Activated CD4-positive, CD25-positive, alpha-beta regulatory T cell treated with anti-CD3 and anti-CD28 coated beads, Interleukin-2, amount 50 U/mL, for 72 hours (primary cell): ENCODE measurements around the gene RPGR.

ENCODE experiments used
- DNase-seq: peaks from one replicate; pipeline ENCODE4 v3.0.0; 2021

RPGR gene

DNA sequence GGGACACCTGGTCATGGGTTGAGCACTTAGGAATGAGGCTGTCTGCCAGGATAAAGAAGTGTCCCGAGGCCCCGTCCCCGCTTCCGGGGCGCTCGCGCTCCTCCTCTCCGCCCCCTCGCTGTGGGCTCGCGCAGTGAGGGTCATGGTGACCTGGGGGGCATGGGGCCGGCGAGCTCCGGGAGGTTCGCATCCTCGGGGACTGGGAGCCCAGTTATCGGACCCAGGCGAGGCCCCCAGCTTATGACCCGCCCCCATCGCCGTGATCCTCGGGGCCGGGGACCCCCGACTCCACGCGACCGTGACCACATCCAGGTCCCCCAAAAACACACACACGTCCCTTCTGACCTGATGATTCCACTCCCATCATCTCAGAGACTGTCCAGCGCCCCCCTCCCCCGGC is 71.3 kb downstream of the RPGR start:
- DNase-seq, result no peak

- no peak for DNase-seq
Observed at GRCh38 chrX:38249965-38250364, 77.3 kb downstream of the RPGR start.

DNA sequence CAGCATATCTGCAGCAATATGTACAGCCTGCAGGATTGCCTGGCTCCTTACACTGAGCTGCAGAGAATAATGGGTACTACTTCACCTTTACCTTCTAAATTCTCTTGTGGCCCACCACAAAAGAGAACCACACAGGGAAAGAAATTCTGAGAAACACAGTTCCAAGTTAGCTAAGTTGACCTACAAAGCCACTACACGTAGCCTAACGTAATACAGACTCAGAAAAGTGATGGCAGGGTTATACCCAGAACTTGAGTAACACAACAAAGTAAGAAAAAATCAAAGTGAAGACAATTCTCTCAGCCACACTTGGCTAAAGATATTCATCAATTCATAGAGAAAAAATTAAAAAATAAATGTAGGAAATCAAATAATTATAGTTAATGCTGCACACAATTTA is 80.3 kb downstream of the RPGR start:
- no peak for DNase-seq

DNA sequence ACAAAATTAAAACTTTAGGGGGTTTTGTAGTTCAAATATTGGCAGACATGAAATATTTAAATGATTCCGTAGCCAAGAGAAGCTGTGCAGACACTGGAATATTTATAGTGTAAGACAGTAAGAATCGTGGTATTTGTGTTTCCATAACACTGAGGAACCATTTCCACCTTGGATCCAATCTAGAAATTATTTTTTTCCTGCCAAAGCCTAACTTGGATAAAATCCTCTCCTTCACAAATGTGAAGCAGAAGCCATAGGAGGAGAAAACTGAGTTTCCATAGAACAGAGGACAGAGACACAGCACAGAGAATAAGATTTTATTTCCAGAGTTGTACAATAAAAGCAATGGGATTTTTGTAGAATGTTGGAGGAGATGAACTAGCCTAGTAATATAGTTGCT is 86.8 kb downstream of the RPGR start:
- DNase-seq, result no peak

GRCh38 chrX:38236901-38237615 is 90.3 kb downstream of the RPGR start:
- DNase-seq, result no peak

DNA sequence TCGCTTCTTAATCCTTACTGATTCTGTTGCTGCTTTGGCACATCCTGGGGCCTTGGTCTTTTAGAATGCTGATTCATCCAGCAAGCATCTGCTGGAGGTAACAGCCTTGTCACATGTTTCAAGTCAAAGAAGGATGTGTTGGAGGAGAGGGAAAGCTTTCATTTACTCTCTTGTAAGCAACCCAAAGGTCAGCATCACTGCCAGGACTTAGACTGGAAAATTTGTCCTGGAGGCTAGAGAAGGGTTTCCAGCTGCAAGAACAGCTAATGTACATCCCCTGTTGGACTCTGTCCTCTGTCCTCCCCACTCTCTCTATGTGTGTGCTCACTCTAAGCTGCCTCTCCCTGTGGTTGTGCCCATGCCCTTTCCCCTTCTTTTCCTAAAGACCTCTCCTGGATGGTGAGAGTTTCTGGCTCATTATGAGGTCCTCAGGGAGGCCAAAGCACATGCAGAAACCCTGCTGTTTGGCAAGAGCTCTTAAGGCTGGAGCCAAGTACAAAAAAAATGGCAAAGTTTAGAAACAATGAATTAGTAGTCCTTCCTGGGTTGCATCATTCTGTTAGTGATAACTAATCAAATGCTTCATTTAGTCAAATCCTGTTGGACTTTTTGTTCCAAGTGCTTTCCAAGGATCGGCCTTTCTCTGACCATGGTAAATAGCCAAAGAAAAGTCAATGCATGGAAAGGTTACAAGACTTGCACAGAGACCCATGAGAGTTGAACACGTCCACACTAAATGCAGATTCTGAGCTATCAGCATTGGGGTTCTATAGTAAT is 93.2 kb downstream of the RPGR start:
- DNase-seq, result no peak

DNA sequence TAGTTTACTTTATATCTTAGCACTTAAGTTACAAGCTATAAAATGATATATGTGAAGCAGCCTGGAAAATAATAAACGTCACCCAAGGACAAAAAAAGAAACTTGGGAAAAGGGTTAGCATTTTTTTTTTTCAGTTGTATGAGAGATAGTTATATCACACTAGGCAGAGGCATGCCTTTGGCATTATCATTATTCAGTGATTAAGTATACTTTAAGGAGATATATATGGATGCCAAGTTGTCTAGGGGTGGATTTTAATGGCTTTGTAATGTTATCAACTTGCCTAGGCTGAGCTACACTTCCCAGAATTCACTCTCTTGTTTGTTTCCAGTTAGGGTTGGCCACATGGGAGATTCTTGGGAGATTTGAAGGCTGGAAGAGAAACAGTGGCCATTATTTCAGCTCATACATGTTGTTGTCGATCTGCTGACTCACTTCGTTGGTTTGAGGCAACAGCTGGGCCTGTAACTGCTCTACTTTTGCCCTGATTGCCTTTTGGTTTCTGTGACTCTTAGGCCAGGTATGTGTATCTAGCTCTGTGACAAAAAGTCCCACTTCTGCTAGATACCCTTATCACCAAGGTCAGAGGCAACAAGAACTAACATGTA is 95.1 kb downstream of the RPGR start:
- no peak for DNase-seq

DNA sequence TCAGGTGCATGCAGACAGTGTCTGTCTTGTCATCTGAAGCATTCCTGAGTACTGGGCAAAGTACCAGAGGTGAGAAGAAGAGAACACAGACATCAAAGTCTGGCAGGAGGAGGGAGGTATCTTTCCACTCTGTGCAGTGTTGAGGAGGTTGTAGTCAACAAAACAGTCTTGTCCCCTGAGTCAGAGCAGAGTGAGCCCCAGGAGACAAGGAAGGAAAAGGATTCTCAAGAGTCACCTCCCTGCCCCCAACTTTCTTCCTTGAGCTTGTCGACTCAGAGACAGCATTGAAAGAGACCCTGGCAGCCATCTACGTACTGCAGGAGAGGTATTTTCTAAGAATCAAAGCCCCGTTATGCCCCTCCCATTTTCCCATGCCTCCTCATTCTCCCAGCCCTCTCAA is 102.2 kb downstream of the RPGR start:
- DNase-seq, result no peak

DNA sequence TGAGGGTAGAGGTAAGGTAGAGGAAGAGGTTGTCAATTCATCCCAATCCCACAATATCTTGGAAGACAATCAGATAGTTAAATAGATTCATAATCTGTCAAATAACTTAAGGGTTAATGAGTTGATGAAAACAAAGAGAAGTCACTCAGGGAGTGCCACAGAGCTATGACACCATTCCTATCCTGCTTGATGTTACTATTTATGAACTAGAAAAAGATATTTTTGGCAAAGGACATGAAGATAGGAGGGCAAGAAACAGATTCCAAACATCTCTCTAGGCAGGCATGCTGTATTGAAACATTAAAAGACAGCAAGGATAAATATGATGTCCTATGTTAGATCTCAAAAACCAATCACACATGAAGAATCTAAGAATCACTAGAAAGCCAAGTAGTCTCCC is 103.1 kb downstream of the RPGR start:
- DNase-seq, result no peak

- no peak for DNase-seq
Observed at GRCh38 chrX:38221391-38221929, 105.8 kb downstream of the RPGR start.

DNA sequence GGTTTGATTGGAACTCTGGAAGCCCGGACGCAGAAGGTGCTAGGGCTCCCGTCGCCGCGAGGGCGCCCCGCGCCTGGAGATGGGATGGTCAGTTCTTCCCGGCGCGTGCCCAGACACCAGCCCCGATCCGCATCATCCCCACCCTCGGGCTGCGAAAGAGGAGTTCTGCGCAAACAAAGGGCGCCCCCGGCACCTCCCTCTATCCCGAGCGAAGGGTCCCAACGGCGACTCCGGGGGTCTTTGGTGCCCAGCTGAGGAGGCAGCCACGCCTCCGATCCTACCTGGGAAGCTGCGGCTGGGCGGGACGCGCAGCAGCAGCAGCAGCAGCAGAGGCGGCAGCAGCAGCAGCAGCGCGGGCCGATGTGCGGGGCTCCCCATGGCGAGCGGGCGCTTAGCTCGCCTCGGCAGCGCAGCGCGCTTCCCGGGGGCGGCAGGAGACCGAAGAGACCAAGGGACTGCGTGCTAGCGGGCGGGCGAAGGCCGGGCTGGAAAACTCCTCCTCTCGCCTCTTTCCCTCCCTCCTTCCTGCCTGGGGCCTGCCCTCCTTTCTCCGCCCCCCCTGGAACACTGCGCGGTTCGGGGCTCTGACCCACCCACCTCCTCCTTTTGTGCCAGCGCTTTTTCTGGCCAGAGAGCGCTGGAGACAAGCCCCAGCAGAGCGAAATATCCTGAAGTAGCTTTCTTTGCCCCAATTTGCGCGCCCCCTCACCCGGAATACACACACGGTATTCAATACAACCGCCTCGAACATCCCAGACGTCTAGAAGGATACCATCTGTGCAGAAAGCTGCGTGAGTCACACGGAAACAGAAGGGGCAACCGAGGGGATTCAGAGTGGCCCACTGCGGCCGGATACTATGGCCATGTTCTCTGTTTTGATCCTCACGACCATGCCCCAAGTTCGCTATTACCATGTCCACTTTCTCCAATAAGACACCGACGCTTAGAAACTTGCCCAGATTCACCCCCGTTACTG is 106.6 kb downstream of the RPGR start, which contains the start of gene SRPX:
Gene SRPX (minus strand): TSS at position 457 of the 976 bp plus-strand sequence. CDS start 79 bp downstream, at position 378.
- no peak for DNase-seq

DNA sequence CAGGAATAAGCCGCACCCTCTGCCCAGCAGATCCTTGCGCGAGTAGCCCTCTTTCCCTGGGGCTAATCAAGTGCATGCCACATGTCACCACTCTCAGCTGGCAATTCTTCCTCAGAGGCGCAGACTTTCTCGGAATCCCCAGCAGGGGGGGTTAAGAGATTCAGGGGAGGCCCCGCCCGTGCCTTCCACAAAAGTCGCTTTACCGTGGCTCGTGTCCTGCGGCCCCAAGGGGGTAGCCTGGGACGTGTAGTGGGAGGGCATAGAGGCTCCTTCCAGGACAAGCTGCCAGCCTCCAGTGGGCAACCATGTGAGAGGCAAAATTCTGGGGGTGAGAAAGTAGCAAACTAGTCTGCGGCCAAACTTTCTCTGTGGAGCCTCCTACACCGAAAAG is 107.3 kb downstream of the RPGR start:
- no peak for DNase-seq
